Umbilical cord (tissue), 2 donors: Measurements from ENCODE around the gene RAB40AL. TPM values are rescaled to one million over a fixed set of nuclear protein-coding genes. Genes with fewer than 3 reads are reported as not detected.

ENCODE experiments used
- DNase-seq: peaks from one replicate; pipeline ENCODE4 v3.0.0-alpha.2; 2015; ENCODE audit warnings: low spot score
- total RNA-seq: library from RNA; depleted of rRNA; stranded (reverse); fragments of >200 nt; gene quantifications from one replicate; pipeline ENCODE4 v1.2.3, GENCODE V29; 2014; ENCODE audit warnings: low replicate concordance; ENCODE audit not compliant: insufficient read depth

The RAB40AL gene
- total RNA-seq, 1 donor from 2014 or later: 2.2 TPM

- no peak for DNase-seq
These were observed 42.5 kb downstream of the RAB40AL start for GRCh38 chrX:102979536-102979935.

DNA sequence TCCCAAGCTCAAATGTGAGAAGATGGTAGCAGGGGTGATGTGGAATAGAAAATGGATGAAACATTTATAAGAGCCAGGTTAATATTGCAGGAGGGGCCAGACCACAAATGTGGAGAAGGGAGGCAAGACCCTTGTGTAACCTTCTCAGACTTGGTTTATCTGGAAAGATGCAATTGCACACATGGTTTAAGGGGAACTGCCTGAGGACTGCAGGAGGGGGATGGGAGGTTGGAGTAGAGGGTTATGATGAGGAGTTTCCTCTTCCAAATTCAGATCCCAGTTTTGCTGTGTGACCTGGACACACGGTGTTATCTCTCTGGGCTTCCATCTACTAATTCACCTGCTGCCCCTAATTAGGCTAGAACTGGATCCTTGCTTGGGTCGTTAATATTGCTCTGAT lies 46.1 kb downstream of the RAB40AL start:
- no peak for DNase-seq

DNA sequence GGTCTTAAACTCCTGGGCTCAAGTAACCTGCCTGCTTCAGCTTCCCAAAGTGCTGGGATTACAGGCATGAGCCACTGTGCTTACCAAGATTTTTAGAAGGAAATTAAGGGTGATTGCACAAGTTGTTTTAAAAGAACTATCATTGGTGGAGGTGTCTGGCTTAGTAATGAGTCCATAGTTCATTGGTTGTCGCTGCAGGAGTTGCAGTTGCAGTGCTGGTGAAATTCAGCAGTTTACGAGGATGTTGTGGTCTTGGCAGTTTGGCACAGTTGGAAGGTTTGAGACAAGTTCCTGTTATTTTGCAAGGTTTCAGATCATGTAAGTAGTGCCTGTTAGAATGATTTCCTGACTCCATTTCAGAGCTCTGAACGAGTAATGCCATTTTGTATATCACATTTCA lies 48.1 kb downstream of the RAB40AL start:
- no peak for DNase-seq

Other genes starting within 250 kb of the RAB40AL start
- 14.9 TPM for gene GPRASP2, start 224.8 kb upstream of the RAB40AL start, total RNA-seq
- gene GPRASP3, start 216.5 kb upstream of the RAB40AL start, total RNA-seq: 7.0 TPM
- 1.2 TPM for gene BEX1, start 126.9 kb downstream of the RAB40AL start, total RNA-seq
- not detected for gene NXF3, start 155.9 kb downstream of the RAB40AL start, total RNA-seq